Activated T-cell treated with anti-CD3 and anti-CD28 coated beads for 24 hours (primary cell): ENCODE data around the gene DTNB.
"Not testable (repeated sequence)": the region's sequence is repeated elsewhere in the genome, so short reads cannot be mapped to it uniquely, and the experiment has no call there.

Experiments
- DNase-seq: peaks from one replicate; pipeline ENCODE4 v3.0.0-alpha.2; 2020; ENCODE audit warnings: low read depth

Gene DTNB

DNA sequence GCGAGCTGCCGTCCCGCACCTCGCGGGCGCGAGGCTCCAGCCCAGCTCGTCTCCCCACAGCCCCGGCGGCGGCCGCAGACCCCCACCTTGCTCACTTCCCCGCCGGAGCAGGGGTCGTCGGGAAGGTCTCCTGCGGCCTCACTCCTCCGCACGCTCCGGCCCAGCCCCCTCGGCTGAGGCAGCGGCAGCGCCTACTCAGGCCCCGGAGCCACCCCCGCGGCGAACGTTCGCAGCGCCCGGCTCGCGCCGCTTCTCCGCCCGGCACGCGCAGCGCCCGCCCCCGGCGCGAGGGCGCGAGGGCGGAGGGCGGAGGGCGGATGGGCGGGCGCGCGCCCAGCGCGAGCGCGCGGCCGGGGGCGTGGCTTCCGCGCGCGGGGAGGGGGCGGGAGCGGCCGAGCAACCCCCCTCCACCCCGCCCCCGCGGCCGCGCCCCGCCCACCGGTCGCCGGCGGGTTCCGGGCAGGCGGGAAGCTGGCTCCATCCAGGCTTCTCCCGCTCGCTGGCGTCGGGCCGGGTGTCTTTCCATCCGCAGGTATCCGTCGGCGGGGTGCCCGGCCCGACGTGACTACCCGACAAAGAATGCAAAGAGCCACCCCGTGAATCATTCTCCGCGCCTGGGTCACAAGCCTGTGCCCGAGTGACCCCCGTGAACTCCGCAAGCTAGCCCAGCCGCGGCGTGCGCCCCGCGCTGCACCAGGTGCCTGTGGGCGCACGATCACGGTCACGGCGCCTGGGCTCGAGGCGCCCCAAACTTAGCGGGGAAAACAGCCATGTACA lies at the start of gene DTNB:
TSS of gene DTNB (minus strand) at position 278 of the 777 bp plus-strand sequence. CDS start 20,917 bp downstream, outside the sequence.
- DNase-seq: peak; percentile 62

DNA sequence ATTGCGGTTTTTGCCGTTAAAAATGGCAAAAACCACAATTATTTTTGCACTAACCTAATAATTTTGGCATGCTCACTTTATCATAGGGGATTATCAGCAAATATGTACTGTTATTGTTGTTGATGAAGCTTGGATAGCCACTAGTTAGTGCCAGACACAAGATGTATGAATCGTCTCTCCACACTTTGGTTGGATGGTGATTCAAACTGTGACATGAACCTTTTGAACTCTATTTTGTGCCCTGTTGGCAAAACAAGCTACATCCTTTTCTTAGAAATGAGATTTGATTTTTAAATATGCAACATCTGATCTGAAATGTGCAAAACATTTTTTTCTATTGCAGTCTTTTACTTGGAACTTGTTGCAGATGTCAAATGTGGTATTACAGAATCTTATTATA lies 48.8 kb upstream of the DTNB start:
- DNase-seq: no peak

DNA sequence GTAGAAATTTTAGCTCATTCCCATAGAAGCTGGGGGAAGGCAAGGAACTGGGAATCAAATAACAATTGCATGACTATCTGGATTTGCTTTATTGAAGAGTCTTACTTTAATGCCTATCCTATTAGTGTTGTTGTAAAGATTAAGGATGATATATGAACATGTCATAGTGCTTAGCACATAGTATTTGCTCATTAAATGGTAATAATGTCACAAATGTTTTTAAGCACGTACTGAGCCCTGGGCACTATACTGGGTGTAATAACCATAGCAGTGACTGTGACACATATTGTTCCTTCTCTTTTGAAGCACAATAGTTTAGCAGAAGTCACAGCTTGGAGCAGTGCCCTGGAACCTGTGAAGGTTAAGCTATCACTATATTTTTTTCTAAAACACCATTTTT lies 47.2 kb upstream of the DTNB start:
- DNase-seq: no peak

DNA sequence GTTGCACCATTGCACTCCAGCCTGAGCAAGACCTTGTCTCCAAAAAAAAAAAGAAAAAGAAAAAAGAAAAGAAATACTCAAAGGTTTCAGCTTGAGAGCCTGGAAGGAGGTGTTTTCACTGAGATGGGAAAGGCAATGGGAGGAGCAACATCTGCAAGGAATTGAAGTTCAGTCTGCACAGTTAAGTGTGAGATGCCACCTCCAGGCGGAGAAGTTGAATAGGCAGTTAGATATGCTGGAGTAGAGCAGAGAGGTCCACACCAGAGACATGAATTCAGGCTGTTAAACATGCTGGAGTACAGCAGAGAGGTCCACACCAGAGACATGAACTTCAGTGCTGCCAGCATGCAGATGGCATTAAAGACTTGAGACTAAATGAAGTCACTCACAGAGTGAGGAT lies 41.4 kb upstream of the DTNB start:
- no peak for DNase-seq

DNA sequence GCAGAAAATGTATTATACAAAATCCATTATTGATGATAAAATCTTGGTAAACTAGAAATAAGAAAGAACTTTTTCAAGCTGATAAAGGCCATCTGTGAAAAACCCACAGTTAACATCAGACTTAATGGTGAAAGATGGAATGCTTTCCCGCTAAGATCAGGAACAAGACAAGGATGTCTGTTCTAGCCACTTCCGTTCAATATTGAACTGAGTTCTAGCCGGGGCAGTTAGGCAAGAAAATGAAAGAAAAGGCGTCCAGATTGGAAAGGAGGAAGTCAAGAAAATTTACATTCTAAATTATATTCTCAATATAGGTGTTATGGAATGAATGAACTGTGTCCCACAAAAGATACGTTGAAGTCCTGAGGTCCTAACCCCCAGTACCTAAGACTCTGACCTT lies 39.1 kb upstream of the DTNB start:
- no peak for DNase-seq

DNA sequence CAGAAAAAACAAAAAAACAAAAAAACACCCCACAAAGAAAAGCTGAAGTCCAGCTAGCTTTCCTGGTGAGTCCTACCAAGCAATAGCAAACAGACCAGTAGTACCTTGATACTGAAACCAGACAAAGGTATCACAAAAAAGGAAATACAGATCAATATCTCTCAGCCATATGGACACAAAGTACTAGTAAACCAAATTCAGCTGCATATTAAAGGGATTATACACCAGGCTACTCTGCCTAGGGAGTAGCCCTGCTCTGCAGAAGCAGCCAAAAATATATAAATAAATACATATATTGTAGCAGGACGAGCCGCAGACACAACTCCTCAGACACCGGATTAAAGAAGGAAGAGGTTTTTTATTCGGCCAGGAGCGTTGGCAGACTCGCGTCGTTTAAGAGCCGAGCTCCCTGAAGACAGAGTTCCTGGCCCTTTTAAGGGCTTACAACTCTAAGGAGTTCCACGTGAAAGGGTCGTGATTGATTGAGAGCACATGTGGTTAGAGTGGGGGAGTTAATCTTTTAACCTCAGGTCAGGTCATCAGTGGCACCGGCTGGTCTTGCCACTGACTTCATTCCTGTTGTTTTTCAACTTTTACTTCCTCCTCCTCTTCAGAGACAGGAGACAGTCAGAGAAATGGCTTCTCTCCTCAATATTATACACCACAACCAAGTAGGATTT lies 38.4 kb upstream of the DTNB start:
- no peak for DNase-seq

DNA sequence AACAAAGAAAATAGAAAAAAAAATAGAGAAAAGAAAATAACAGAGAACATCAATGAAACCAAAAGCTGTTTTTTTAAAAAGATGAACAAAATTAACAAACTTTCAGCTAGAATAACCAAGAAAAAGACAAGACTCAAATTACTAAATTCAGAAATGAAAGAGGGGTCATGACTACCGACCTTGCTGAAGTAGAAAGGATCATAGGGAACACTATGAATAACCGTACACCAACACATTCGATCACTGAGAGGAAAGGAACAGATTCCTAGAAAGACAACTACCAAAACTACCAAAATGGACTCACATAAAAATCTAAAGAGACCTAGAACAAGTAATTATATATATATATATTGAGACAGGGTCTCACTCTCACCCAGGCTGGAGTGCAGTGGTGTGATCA lies 37.4 kb upstream of the DTNB start:
- no peak for DNase-seq

DNA sequence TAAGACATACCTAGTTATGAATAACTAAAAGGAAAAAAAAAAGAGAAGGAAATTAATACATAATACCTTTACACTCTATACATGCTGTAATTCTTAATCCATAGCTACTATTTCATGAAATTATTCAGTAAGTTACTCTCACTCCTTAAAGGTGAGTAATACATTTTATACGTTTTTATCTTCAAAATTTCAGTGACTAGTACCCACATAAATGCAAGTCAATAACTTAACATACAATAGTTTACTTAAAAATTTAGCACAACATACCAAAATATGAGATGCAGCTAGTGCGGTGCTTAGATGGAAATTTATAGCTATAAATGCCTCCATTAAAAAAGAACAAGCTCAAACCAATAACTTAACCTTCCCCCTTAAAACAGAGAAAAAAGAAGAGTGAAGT lies 36.0 kb upstream of the DTNB start:
- no peak for DNase-seq

DNA sequence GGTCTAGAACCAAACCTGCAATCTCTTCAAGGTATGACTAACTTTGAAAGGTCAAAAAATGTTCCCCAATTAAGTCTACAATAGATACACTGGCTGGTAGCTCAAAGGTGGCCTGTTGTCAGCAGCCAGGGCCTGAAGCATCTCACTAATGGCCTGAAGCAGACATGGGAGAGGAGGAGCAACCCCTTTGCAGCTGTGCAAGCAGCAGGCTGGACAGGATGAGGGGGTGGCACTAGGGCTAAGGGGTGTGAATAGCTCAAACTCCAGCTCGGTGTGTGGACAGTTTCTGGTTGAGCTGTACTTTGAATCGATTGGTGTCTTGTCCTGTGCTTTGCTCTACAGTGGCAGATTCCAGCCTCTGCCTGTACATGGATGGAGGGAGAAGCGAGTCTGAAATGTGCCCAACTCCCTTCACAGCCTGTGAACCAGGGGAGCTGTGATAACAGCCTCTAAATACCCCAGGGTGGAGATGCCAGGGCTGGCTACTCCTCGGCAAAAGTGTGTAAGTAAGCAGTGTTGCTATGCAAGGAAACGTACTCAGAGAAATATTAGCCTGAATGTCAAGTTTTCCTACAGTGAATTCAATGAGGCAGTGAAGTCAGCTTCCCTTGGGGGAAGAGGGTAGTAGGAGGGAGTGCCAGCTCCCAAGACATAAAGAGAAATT lies 34.7 kb upstream of the DTNB start:
- DNase-seq: no peak

DNA sequence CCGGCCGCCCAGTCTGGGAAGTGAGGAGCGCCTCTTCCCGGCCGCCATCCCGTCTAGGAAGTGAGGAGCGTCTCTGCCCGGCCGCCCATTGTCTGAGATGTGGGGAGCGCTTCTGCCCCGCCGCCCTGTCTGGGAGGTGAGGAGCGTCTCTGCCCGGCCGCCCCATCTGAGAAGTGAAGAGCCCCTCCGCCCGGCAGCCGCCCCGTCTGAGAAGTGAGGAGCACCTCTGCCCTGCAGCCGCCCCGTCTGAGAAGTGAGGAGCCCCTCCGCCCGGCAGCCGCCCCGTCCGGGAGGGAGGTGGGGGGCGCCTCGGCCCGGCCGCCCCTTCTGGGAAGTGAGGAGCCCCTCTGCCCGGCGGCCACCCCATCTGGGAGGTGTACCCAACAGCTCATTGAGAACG lies 32.2 kb upstream of the DTNB start:
- not testable (repeated sequence) for DNase-seq

DNA sequence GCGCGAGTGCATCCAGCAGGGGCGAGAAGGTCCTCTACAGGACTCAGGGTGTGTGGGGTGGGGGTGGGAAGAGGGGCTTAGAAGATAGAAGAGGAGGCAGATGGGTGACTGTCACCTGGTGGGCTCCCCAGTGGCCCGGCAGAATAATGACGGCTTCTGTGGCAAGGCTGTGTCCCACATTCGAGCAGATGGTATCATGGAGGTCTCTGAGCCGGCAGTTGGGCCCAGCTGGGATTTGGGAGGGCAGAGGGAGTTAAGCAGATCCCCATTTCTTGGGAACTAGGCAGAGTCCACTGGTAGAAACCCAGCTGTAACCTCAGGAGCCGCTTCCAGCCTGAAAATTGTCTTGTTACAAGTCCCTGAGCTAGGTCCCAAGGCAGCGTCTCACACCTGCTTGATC lies 28.4 kb upstream of the DTNB start:
- DNase-seq: no peak

DNA sequence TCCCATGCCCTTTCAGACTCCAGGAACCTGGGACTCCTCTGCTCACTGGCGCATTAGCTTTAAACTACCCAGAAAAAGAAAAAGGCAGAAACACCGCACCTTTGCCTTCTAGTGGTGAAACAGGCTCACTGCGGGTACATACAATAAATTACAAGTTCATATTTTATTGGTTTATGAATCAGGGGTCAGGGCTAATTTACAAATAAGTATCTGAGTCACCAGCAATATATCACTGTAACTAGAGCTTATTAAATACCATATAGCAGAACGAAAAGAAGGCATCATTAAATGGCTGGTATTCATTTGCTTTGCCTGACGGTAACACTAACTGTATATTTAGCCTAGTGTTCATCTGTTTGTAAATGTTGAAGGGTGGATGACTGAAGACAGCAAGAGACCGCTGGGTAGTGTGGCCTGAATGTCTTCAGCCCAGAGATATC lies 26.9 kb upstream of the DTNB start:
- peak; percentile 14 for DNase-seq

DNA sequence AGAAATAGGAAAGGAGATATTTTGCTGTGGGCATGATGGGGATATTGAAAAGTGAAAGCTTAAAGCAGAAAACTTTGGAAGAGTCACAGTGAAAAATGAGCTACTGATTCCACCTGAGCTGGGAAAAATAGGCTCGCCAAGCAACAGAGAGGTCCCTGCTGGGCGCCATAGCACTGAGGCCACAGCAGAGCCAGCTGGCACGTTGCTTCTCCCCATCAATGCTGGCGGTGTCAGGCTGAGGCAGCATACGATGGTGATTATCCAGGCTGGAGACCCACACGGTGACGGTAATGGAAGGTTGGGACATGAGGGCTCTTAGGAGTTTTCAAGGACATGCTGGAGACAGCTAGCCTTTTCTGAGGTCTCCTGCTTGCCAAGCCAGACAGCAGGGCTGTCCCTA lies 25.8 kb upstream of the DTNB start:
- no peak for DNase-seq

DNA sequence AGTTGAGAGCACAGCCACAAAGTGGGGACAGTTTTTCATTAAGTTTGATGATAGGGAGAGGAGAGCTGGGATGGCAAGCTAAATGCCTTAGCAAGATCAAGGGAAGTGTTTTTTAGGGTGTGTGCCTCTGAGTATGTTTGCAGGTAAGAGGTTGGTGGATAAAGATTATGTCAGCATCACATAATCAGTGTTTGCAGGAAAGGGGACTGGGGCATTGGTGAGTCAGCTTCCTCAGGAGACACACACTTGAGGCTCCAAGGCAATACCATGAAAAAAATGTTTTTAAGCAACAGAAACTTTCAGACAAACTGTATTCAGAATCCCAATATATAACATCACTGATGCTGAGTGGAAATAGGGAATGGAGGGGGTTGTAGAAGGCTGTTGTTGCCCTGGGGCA lies 25.4 kb upstream of the DTNB start:
- no peak for DNase-seq

DNA sequence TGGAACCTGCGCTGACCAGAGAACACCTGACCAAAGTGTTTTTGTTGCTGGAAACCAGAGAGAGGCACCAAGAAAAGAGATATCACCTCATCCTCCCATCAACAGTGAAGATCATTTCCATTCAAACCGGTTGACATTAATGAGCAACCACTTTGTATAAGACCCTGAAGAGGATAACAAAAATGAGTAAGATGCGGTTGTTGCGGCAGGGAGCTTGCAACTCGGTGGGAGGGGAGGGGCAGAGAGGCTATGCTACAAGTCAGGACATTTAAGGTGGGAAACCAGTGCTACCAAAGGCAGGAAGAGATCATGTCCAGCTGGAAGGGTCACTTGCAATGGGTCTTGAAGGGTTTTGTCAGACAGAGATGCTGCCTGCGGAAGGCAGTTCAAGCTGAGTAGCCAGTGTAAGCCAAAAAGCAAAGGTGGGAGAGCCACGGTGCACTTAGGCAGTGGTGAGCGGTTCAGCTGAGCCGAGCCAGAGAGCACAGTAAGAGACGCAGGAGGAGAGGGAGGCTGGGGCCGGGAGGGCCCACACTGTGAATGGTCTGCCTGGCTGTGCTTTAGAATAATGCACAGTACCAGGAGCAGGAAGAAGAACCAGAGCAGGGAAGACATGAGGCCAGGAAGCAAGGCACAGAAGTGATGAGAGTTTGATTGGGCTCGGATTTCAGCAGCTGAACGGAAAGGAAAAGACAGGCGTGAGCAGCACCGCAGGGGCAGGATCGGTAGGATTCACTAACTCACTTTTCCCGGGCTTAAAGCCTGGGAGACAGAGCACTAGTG lies 24.4 kb upstream of the DTNB start:
- DNase-seq: no peak

DNA sequence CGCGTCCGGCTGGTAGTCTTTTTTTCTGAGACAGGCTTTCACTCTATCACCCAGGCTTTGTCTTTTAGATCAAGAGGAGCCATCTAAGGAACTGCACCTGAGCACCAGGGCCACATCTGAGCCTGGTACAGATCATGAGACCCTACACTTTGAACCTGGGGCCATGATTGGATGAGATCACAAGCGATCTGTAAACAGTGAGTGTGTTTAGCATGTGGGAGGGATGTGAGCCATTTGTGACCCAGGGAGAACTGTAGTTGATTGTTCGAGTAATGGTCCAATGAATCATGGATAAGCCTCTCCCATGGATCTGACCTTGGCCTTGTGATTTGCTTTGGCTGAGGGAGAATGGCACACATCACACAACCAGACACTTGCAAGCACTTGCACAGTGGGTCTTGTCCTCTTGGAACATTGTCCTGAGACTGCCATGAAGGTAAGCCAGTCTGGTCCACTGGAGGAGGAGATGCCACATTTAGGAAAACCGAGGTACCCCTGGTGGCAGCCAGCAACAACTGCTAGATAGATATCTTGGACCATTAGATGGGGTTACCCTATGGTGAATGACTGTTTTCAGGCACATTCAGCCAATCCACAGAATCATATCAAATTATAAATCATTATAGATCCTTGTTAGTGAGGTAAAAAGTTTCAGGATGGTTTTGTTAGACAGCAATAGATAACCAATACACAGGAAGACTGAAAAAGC lies 19.5 kb upstream of the DTNB start:
- no peak for DNase-seq

DNA sequence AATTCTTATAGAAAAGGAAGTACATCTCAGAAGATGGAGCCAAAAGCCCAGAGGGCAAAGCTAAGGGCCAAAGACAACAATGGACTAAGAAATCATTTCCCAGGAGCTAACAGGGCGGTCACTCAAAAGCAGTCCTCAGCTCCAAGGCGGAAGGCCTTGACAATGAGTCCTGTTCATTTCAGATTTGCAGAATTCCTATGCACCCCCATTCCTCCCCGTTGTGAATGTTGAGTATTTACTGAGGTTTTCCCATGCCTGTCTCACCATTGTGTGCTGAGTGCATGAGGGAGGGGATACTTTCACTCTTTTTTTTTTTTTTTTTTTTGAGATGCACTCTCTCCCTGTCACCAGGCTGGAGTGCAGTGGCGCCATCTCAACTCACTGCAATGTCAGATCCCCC lies 18.8 kb upstream of the DTNB start:
- no peak for DNase-seq

DNA sequence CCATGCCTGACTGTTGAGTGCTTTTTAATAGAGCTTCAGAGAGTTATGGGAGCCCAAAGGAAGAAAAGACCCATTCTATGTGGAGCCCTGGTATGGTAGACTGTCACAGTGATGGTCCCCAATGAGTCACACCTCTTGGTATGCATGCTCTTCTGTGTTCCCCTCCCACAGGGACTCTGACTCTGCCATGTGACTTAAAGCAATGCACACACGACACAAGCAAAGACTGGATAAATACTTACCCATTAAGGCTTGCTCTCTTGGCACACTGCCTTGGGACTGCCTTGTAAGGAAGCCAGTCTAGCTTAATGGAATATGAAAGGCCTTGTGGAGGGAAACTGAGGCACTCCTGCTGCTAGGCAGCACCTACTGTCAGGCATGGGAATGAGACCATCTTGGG lies 16.7 kb upstream of the DTNB start:
- DNase-seq: no peak

DNA sequence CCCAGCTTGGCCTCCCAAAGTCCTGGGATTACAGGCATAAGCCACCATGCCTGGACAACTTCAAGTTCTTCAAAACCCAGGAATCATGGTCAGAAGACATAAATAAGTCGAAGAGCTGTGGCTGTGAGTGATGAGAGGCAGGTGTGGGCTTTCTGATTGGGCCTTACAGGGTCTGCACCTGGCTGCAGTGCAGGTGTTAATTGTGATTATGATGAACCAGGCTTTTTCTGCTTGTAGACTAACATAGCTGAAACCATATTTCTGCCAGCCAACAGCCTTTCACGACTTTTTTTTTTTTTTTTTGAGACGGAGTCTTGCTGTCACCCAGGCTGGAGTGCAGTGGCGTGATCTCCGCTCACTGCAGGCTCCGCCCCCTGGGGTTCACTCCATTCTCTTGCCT lies 14.9 kb upstream of the DTNB start:
- DNase-seq: no peak

DNA sequence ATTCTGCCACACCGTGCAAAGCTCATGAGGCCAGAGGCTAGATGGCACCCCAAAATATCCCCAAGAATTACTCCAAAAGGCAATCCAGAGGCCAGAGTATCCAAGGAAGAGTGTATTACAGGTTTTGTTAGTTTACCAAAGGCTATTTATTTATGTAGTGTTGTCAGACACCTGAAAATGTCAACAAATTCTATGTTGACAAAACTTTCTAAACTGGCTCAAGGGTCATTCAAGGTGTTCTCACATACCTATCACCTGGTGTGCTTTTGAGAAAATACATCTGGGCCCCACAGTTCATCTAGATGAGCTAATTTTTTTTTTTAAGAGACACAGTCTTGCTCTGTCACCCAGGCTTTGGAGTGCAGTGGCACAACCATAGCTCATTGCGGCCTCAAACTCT lies 12.4 kb upstream of the DTNB start:
- no peak for DNase-seq

DNA sequence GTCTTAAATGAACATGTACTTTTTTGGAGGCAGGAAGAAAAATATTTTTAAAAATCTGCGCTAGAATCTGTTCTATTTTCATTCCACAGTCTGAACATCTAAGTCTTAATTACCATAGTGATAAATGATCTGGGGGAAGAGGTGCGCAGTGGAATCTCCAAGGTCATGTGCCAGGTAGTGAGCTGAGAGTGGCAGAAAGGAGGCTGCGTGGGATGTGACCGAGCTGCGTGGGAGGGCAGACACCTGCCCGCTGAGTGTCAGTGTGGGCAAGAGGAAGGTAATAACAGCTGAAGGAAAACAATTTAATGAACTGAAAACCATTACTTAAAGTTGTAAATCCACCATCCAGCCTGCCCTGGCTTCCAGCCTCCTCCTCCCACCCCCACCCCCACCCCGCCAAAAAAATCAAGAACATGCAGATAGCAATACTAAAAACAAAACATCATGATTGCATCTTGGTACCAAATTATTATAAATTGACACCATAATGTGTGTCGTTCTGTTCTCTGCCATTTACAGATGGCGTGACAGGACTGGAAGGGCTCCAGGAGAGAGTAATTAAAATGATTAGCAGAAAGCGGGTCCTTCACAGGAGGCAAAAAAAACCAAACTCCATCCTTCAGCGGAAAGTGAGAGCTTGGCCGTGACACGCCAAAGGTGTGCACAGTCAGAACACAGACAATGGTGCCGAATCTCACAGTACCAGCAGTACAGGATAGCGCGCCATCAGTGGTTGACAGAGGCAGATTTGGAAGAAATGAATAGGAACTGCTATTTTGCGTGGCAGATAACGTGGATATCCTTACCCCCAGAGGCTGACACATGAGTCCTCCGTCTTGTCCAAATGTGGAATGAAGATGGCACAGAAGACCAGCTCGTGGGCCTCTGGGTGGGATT lies 11.4 kb upstream of the DTNB start:
- DNase-seq: no peak
